Measurements from ENCODE around the gene TC2N.
"Not testable (repeated sequence)": the region's sequence is repeated elsewhere in the genome, so short reads cannot be mapped to it uniquely, and the experiment has no call there.

TC2N gene

GRCh38 chr14:91830777-91831176 is 36.6 kb downstream of the TC2N start:
- DNase-seq, result no peak

GRCh38 chr14:91829511-91829910 is 37.8 kb downstream of the TC2N start:
- DNase-seq, result no peak

DNA sequence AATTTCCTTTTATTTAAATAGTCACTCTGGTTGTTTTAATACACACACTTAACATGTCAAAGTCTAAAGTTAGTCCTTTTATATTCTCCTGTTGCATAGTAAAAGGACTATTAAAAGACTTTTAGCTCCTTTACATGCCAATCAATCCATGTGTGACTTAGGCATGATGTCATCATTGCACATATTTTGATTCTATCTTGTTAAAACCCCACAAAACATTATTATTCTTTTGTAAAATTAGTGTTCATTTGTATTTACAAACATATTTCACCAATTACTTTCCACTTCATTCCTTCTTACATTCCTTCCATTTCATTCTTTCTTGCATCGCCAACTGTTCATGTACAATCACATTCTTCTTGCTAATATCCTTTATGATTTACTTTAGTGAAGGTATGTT is 39.6 kb downstream of the TC2N start:
- no peak for DNase-seq

DNA sequence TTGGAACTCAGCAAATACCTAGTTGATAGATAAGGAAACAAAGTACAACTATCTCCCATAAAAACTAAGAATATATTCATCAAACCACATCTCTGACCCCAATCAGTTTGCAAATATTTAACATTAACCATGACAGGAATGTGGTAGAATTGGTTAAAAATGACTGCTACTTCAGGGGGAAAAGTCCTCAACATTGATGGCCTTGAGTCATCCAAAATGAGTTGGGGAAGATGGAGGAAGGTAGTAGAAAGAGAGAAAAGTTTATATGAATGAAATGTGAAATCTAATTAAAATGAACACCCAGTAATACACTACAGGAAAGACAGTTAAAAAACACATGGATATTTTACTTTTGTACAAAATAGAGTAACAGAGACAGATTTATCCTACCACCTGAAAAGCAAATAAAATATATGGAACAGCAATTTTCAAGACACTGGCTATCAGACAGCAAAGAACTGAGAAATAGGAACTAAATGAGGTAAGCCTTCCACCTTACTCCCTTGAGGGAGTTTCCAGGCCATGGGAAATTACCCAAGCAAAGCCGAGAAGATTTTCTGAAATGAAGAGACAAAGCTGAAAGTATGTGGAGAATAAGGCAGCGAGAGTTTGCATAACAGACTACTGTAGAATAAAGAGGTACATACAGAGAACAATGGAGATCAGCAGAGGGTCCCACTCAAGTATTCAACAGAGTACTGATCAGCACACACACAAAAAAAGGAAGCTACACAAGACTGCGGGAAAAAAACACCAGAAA is 49.6 kb downstream of the TC2N start:
- no peak for DNase-seq

DNA sequence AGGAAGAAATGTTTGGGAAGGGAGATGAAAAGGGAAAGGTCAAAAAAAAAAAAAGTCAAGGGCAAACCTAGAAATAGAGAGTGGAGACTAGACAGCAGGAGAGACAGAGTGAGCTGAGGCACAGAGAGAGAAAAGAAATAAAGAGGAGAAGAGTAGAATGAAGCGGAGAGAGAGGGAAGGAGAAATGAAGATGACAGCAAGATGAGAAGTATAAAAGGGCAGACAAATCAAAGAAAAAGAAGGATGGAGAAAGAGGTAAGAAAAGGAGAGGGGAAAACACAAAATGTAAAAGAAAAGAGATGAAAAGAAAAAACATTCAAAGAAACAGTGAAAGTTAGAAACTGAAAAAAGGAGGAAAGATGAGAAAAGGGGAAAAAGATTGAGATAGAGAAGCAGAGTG is 53.0 kb downstream of the TC2N start:
- no peak for DNase-seq

DNA sequence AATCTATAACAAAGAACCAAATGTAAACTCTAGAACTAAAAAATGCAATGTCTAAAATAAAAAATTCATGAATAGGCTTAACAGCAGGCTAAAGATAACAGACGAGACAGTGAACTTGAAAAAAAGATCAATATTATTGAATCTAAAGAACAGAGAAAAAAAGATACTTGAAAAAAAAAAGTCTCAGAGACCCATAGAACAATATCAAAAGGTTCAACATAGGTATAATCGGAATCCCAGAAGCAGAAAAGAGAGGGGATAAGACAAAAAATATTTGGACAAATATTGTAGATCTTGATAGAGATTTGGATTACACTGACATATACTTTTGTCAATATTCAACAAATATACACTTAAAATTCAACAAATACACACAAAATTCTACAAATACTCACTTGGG is 56.6 kb downstream of the TC2N start:
- DNase-seq, result no peak

- DNase-seq, result no peak
Measured at GRCh38 chr14:91806716-91807115, 60.6 kb downstream of the TC2N start.

DNA sequence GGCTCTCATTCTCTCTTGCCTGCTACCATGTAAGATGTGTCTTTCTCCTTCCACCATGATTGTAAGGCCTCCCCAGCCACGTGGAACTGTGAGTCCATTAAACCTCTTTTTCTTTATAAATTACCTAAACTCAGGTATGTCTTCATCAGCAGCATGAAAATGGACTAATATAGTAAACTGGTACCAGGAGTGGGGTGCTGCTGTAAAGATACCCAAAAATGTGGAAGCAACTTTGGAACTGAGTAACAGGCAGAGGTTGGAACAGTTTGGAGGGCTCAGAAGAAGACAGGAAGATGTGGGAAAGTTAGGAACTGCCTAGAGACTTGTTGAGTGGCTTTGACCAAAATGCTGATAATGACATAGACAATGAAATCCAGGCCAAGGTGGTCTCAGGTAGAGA is 61.2 kb downstream of the TC2N start:
- DNase-seq, result not testable (repeated sequence)

GRCh38 chr14:91805659-91806058 is 61.7 kb downstream of the TC2N start:
- DNase-seq, result no peak

- no peak for DNase-seq
Measured at GRCh38 chr14:91801358-91801757, 66.0 kb downstream of the TC2N start.

- no peak for DNase-seq
Measured at GRCh38 chr14:91796617-91797347, 70.6 kb downstream of the TC2N start.

- DNase-seq, result no peak
Measured at GRCh38 chr14:91793704-91794103, 73.6 kb downstream of the TC2N start.

DNA sequence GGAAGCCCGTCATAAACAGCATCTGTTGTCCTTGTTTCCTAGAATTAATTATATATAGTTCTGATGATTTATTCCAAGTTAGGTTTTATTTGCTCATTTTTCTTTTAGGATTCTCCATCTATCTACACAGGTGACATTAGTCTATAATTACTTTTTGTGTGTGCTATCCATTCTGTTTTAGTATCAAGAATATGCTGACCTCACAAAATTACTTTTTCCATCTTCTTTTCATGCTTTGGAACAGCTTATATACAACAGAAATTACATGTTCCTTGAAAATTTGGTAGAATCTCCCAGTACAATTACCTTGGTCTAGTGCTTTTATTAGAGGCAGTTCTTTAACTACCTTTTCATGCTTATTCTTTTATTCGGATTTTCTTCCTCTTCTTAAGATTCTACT is 81.1 kb downstream of the TC2N start:
- no peak for DNase-seq

GRCh38 chr14:91780452-91780851 is 86.9 kb downstream of the TC2N start:
- no peak for DNase-seq

DNA sequence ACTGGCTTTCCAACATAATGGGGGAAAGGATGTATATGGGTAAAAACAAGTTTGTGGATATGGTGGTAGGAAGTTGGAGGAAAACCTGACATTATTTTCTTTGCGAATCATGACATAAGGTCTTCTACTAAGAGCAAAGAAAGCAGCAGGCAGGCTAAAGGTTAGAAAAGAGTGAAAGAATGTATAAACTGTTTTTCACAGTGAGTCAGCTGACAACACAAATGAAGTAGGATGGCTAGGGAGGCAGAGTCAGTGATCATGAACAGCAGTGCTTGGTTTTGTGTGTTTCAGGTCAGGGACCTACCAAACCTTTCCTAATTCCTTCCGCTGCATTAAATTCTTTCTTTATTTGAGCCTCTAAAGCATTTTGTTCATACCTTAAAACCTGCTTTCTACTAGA is 89.1 kb downstream of the TC2N start:
- no peak for DNase-seq

GRCh38 chr14:91774140-91775096 is 92.9 kb downstream of the TC2N start:
- no peak for DNase-seq

- no peak for DNase-seq
Measured at GRCh38 chr14:91770185-91770584, 97.2 kb downstream of the TC2N start.

- DNase-seq, result no peak
Measured at GRCh38 chr14:91755570-91756295, 111.6 kb downstream of the TC2N start.

DNA sequence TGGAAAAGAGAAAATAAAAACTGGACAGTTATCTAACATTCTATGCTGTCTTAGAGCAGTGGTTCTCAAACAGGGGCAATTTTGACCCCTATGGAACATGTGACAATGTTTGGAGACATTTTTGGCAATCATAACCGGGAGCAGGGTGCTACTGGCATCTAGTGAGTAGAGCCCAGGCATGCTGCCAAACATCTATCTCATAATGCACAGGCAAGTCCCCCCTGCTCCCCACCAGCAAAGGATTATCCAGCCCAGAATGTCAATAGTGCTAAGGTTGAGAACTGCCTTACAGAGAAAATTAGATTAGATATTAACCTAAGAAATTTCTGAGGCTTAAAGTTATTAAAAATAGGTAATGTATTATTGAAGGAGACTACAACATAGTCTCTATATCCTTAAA is 112.5 kb downstream of the TC2N start:
- DNase-seq, result no peak

DNA sequence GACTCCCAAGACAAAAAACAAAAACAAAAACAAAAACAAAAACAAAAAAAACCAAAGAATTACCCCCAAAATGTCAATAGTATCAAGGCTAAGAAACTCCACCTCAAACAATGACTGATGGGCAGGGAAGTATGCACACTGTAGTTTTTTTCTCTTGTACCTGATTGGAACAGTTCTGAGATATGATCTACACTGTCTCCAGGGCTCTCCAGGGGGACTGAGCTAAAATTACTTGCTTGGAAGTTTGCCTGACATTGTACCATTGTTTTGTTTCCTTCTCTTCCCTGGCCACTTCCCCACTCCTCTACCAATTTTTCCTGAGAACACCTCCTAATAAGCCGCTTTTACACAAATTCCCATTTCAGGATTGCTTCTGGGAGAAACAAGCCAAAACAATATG is 113.2 kb downstream of the TC2N start:
- DNase-seq, result no peak

- no peak for DNase-seq
Measured at GRCh38 chr14:91753501-91754128, 113.7 kb downstream of the TC2N start.

GRCh38 chr14:91752961-91753360 is 114.4 kb downstream of the TC2N start:
- no peak for DNase-seq
